WTC11 (cell line): Measurements from ENCODE around the gene ZNF333. TPM values are rescaled to one million over a fixed set of nuclear protein-coding genes. Genes with fewer than 3 reads are reported as not detected.

Experiments used
- ATAC-seq: fragments of 200-7000 bp; cut with Tn5 transposase; 2 replicates; pipeline ENCODE4 v1.10.0; 2021; ENCODE audit warnings: mild to moderate bottlenecking, moderate library complexity
- CTCF ChIA-PET: fragments of 300-600 bp; sonication (Branson Sonifier 250); formaldehyde crosslinking; loops from one replicate; lab custom pipeline; 2021; ENCODE audit warnings: antibody characterized with exemption; lab: Charles Lee
- POLR2A ChIA-PET: fragments of 350-600 bp; sonication (Branson Sonifier 250); formaldehyde crosslinking; loops from one replicate; lab custom pipeline; 2021; ENCODE audit warnings: antibody characterized with exemption; lab: Charles Lee
- DNase-seq: peaks from one replicate; pipeline ENCODE4 v3.0.0; 2021; ENCODE audit warnings: low spot score
- H3K27ac Mint-ChIP-seq: 2 replicates; pipeline ENCODE4 v1.8.0; 2021; ENCODE audit warnings: mixed read lengths
- H3K27me3 Mint-ChIP-seq: 2 replicates; pipeline ENCODE4 v1.8.0; 2021; ENCODE audit warnings: low read depth, mild to moderate bottlenecking, moderate library complexity, mixed read lengths
- H3K36me3 Mint-ChIP-seq: 2 replicates; pipeline ENCODE4 v1.8.0; 2021; ENCODE audit warnings: mixed read lengths
- H3K4me1 Mint-ChIP-seq: 2 replicates; pipeline ENCODE4 v1.8.0; 2022; ENCODE audit warnings: mixed read lengths
- H3K4me3 Mint-ChIP-seq: 2 replicates; pipeline ENCODE4 v1.8.0; 2021; ENCODE audit warnings: mild to moderate bottlenecking, moderate library complexity, mixed read lengths
- H3K9me3 Mint-ChIP-seq: 2 replicates; pipeline ENCODE4 v1.8.0; 2021; ENCODE audit warnings: mixed read lengths
- ESRRA ChIP-seq: sonication (generic); formaldehyde crosslinking; IDR thresholded peaks from 2 replicates; pipeline ENCODE4 v1.8.1; 2022; ENCODE audit warnings: mild to moderate bottlenecking, missing genetic modification reagents, borderline replicate concordance
- FOXK1 ChIP-seq: sonication (generic); formaldehyde crosslinking; IDR thresholded peaks from 2 replicates; pipeline ENCODE4 v1.8.0; 2022; ENCODE audit warnings: mild to moderate bottlenecking, moderate library complexity, missing genetic modification reagents
- OVOL2 ChIP-seq: fragments of 250-450 bp; sonication (Bioruptor Pico); IDR thresholded peaks from 2 replicates; pipeline ENCODE4 v1.9.0; 2021; ENCODE audit warnings: mild to moderate bottlenecking, borderline replicate concordance
- SMAD4 ChIP-seq: sonication (generic); formaldehyde crosslinking; IDR thresholded peaks from 2 replicates; pipeline ENCODE4 v1.8.0; 2022; ENCODE audit warnings: mild to moderate bottlenecking, missing genetic modification reagents
- TP53 ChIP-seq: sonication (generic); formaldehyde crosslinking; IDR thresholded peaks from 2 replicates; pipeline ENCODE4 v1.8.1; 2023; ENCODE audit warnings: mild to moderate bottlenecking, missing genetic modification reagents
- ZNF219 ChIP-seq: sonication (generic); formaldehyde crosslinking; IDR thresholded peaks from 2 replicates; pipeline ENCODE4 v1.8.0; 2023; ENCODE audit warnings: missing genetic modification reagents, mild to moderate bottlenecking, borderline replicate concordance
- ZNF263 ChIP-seq: sonication (generic); formaldehyde crosslinking; IDR thresholded peaks from 2 replicates; pipeline ENCODE4 v1.8.1; 2022; ENCODE audit warnings: low read depth, mild to moderate bottlenecking, moderate library complexity, missing genetic modification reagents
- total RNA-seq: library from RNA; stranded (reverse); gene quantifications from 3 replicates; pipeline ENCODE4 v1.2.3, GENCODE V29; 2021
- TF ChIP-seq, protein P1 (sequence below): sonication (generic); formaldehyde crosslinking; IDR thresholded peaks from 2 replicates; pipeline ENCODE4 v1.8.1; 2023; ENCODE audit warnings: mild to moderate bottlenecking, missing genetic modification reagents, borderline replicate concordance
- TF ChIP-seq, protein P2 (sequence below): sonication (generic); formaldehyde crosslinking; IDR thresholded peaks from 2 replicates; pipeline ENCODE4 v1.8.1; 2022; ENCODE audit warnings: mild to moderate bottlenecking, missing genetic modification reagents, moderate library complexity, borderline replicate concordance
- TF ChIP-seq, protein P3 (sequence below): fragments of 200-600 bp; IDR thresholded peaks from 2 replicates; pipeline ENCODE4 v1.8.0; 2022; ENCODE audit warnings: antibody characterized with exemption
- TF ChIP-seq, protein P4 (sequence below): sonication (generic); formaldehyde crosslinking; IDR thresholded peaks from 2 replicates; pipeline ENCODE4 v1.8.0; 2023; ENCODE audit warnings: missing genetic modification reagents
- TF ChIP-seq, protein P5 (sequence below): fragments of 250-450 bp; sonication (Bioruptor Pico); conservative IDR thresholded peaks from 2 replicates; pipeline ENCODE4 v1.9.0; 2021; ENCODE audit warnings: mild to moderate bottlenecking
- TF ChIP-seq, protein P6 (sequence below): fragments of 250-450 bp; sonication (Bioruptor Pico); IDR thresholded peaks from 2 replicates; pipeline ENCODE4 v1.9.0; 2021; ENCODE audit warnings: mild to moderate bottlenecking
- TF ChIP-seq, protein P7 (sequence below): sonication (generic); formaldehyde crosslinking; IDR thresholded peaks from 2 replicates; pipeline ENCODE4 v1.8.0; 2022; ENCODE audit warnings: mild to moderate bottlenecking, missing genetic modification reagents

Gene ZNF333
- total RNA-seq, 1 experiment from 2014 or later: 16.2 TPM

DNA sequence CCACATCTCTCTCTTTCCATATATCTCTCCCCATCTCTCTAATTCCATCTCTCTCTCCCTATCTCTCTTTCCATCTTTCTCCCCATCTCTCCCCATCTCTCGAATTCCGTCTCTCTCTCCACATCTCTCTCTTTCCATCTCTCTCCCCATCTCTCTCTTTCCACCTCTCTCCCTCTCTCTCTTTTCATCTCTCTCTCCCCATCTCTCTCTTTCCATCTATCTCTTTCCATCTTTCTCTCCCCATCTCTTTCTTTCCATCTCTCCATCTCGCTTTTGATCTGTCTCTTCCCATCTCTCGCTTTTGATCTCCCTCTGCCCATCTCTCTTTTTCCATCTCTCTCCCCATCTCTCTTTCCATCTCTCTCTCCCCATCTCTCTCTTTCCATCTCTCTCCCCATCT, 40.8 kb upstream of the ZNF333 start:
- peaks cover 13% of the 10 kb centered on the region for H3K9me3 Mint-ChIP-seq
- no peak overlapping the region for H3K27ac Mint-ChIP-seq
- no peak for TF ChIP-seq TP53 (CRISPR knock-in tag)
- TF ChIP-seq, protein P1, sequence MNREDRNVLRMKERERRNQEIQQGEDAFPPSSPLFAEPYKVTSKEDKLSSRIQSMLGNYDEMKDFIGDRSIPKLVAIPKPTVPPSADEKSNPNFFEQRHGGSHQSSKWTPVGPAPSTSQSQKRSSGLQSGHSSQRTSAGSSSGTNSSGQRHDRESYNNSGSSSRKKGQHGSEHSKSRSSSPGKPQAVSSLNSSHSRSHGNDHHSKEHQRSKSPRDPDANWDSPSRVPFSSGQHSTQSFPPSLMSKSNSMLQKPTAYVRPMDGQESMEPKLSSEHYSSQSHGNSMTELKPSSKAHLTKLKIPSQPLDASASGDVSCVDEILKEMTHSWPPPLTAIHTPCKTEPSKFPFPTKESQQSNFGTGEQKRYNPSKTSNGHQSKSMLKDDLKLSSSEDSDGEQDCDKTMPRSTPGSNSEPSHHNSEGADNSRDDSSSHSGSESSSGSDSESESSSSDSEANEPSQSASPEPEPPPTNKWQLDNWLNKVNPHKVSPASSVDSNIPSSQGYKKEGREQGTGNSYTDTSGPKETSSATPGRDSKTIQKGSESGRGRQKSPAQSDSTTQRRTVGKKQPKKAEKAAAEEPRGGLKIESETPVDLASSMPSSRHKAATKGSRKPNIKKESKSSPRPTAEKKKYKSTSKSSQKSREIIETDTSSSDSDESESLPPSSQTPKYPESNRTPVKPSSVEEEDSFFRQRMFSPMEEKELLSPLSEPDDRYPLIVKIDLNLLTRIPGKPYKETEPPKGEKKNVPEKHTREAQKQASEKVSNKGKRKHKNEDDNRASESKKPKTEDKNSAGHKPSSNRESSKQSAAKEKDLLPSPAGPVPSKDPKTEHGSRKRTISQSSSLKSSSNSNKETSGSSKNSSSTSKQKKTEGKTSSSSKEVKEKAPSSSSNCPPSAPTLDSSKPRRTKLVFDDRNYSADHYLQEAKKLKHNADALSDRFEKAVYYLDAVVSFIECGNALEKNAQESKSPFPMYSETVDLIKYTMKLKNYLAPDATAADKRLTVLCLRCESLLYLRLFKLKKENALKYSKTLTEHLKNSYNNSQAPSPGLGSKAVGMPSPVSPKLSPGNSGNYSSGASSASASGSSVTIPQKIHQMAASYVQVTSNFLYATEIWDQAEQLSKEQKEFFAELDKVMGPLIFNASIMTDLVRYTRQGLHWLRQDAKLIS: no peak
- H3K36me3 Mint-ChIP-seq: no peaks in the 10 kb centered on the region
- POLR2A ChIA-PET: no interaction called here
- ATAC-seq (no peak), DNase-seq (no peak)
- CTCF ChIA-PET: no interaction called here
- no peak overlapping the region for H3K4me3 Mint-ChIP-seq
- H3K4me1 Mint-ChIP-seq: no peaks in the 10 kb centered on the region
- peaks cover 42% of the 10 kb centered on the region for H3K27me3 Mint-ChIP-seq

DNA sequence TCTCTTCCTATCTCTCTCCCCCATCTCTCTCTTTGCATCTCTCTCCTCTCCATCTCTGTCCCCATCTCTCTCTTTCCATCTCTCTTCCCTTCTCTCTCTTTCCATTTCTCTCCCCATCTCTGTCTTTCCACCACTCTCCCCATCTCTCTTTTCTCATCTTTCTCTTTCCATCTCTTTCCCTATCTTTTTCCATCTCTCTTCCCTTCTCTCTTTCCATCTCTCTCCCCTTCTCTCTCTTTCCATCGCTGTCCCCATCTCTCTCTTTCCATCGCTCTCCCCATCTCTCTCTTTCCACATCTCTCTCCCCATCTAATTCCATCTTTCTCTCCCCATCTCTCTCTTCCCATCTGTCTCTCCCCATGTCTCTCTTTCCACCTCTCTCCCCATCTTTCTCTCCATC, 39.7 kb upstream of the ZNF333 start:
- CTCF ChIA-PET: no interaction called here
- DNase-seq: no peak
- no peak overlapping the region for H3K4me3 Mint-ChIP-seq
- H3K9me3 Mint-ChIP-seq: peaks cover 12% of the 10 kb centered on the region
- no peaks in the 10 kb centered on the region for H3K36me3 Mint-ChIP-seq
- POLR2A ChIA-PET: no interaction called here
- ATAC-seq: no peak
- peaks cover 33% of the 10 kb centered on the region for H3K27me3 Mint-ChIP-seq
- no peaks in the 10 kb centered on the region for H3K4me1 Mint-ChIP-seq
- TF ChIP-seq, protein P2, sequence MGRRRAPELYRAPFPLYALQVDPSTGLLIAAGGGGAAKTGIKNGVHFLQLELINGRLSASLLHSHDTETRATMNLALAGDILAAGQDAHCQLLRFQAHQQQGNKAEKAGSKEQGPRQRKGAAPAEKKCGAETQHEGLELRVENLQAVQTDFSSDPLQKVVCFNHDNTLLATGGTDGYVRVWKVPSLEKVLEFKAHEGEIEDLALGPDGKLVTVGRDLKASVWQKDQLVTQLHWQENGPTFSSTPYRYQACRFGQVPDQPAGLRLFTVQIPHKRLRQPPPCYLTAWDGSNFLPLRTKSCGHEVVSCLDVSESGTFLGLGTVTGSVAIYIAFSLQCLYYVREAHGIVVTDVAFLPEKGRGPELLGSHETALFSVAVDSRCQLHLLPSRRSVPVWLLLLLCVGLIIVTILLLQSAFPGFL (CRISPR knock-in tag): no peak
- TF ChIP-seq SMAD4 (CRISPR knock-in tag) (no peak), ZNF263 (CRISPR knock-in tag) (no peak), OVOL2 (no peak), ESRRA (no peak), ZNF219 (no peak), FOXK1 (CRISPR knock-in tag) (no peak)
- TF ChIP-seq, protein P3, sequence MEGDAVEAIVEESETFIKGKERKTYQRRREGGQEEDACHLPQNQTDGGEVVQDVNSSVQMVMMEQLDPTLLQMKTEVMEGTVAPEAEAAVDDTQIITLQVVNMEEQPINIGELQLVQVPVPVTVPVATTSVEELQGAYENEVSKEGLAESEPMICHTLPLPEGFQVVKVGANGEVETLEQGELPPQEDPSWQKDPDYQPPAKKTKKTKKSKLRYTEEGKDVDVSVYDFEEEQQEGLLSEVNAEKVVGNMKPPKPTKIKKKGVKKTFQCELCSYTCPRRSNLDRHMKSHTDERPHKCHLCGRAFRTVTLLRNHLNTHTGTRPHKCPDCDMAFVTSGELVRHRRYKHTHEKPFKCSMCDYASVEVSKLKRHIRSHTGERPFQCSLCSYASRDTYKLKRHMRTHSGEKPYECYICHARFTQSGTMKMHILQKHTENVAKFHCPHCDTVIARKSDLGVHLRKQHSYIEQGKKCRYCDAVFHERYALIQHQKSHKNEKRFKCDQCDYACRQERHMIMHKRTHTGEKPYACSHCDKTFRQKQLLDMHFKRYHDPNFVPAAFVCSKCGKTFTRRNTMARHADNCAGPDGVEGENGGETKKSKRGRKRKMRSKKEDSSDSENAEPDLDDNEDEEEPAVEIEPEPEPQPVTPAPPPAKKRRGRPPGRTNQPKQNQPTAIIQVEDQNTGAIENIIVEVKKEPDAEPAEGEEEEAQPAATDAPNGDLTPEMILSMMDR: no peak
- TF ChIP-seq, protein P4, sequence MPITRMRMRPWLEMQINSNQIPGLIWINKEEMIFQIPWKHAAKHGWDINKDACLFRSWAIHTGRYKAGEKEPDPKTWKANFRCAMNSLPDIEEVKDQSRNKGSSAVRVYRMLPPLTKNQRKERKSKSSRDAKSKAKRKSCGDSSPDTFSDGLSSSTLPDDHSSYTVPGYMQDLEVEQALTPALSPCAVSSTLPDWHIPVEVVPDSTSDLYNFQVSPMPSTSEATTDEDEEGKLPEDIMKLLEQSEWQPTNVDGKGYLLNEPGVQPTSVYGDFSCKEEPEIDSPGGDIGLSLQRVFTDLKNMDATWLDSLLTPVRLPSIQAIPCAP (CRISPR knock-in tag): no peak
- TF ChIP-seq, protein P5, sequence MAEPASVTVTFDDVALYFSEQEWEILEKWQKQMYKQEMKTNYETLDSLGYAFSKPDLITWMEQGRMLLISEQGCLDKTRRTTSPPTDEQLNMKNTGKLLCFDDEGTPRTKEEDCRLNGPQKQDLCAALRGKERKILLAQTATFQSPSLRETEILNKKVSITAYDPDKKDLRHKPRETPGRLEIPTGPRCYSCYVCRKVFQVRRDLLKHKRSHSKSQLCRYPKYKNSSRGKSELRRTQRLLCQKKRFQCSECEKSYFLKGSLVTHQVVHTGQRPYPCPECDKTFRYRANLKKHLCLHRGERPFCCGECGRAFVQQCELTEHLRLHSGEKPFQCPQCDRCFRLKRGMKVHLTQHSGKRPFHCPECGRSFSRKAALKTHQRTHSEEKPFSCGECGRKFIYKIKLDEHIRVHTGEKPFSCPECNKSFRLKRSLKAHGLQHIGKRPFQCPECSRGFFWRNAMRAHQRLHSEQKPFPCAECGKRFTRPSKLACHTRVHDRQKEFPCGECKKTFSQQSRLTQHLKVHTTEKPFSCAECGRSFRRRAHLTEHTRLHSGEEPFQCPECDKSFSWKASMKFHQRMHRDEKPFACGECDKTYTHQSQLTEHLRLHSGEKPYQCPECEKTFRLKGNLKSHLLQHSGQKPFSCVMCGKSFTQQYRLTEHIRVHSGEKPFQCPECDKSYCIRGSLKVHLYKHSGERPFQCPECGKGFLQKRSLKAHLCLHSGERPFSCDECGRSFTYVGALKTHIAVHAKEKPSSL (CRISPR knock-in tag): no peak
- TF ChIP-seq, protein P6, sequence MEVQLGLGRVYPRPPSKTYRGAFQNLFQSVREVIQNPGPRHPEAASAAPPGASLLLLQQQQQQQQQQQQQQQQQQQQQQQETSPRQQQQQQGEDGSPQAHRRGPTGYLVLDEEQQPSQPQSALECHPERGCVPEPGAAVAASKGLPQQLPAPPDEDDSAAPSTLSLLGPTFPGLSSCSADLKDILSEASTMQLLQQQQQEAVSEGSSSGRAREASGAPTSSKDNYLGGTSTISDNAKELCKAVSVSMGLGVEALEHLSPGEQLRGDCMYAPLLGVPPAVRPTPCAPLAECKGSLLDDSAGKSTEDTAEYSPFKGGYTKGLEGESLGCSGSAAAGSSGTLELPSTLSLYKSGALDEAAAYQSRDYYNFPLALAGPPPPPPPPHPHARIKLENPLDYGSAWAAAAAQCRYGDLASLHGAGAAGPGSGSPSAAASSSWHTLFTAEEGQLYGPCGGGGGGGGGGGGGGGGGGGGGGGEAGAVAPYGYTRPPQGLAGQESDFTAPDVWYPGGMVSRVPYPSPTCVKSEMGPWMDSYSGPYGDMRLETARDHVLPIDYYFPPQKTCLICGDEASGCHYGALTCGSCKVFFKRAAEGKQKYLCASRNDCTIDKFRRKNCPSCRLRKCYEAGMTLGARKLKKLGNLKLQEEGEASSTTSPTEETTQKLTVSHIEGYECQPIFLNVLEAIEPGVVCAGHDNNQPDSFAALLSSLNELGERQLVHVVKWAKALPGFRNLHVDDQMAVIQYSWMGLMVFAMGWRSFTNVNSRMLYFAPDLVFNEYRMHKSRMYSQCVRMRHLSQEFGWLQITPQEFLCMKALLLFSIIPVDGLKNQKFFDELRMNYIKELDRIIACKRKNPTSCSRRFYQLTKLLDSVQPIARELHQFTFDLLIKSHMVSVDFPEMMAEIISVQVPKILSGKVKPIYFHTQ (CRISPR knock-in tag): no peak
- TF ChIP-seq, protein P7, sequence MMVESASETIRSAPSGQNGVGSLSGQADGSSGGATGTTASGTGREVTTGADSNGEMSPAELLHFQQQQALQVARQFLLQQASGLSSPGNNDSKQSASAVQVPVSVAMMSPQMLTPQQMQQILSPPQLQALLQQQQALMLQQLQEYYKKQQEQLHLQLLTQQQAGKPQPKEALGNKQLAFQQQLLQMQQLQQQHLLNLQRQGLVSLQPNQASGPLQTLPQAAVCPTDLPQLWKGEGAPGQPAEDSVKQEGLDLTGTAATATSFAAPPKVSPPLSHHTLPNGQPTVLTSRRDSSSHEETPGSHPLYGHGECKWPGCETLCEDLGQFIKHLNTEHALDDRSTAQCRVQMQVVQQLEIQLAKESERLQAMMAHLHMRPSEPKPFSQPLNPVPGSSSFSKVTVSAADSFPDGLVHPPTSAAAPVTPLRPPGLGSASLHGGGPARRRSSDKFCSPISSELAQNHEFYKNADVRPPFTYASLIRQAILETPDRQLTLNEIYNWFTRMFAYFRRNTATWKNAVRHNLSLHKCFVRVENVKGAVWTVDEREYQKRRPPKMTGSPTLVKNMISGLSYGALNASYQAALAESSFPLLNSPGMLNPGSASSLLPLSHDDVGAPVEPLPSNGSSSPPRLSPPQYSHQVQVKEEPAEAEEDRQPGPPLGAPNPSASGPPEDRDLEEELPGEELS (CRISPR knock-in tag): no peak
- H3K27ac Mint-ChIP-seq: no peak overlapping the region
